ENCODE results near the gene DYNC1I1.

DYNC1I1 gene

GRCh38 chr7:95772771-95773581 lies 622 bp downstream of the DYNC1I1 start:
- H3K27me3 ChIP-seq (ENCODE audit: low read length) = no peaks in the 10 kb centered on the region
- H3K4me3 ChIP-seq (ENCODE audit: insufficient read depth, low read length, poor library complexity, severe bottlenecking) = no peak overlapping the region
- no peaks in the 10 kb centered on the region for H3K9me2 ChIP-seq (replicated peaks; ENCODE audit: insufficient read depth, low read length)
- no peaks in the 10 kb centered on the region for H4K20me1 ChIP-seq (ENCODE audit: low read depth, low read length)
- H3F3A ChIP-seq (ENCODE audit: insufficient read depth) = no peaks in the 10 kb centered on the region
- H3K4me2 ChIP-seq (ENCODE audit: low read depth, low read length, poor library complexity, severe bottlenecking) = no peak overlapping the region
- no peaks in the 10 kb centered on the region for H3K36me3 ChIP-seq (ENCODE audit: low read length)
- H3K9me3 ChIP-seq (ENCODE audit: insufficient read depth, low read length) = no peaks in the 10 kb centered on the region
- H3K9ac ChIP-seq (ENCODE audit: low read length) = no peak overlapping the region
- H3K27ac ChIP-seq (ENCODE audit: low read depth, low read length) = no peak overlapping the region
- no peak for TF ChIP-seq CTCF (IDR thresholded peaks at IDR 0.05; ENCODE audit: insufficient read depth, low read length, poor library complexity, severe bottlenecking)
- TF ChIP-seq EZH2phosphoT487 (conservative IDR thresholded peaks at IDR 0.05; ENCODE audit: low read length) = no peak
- H2AFZ ChIP-seq (ENCODE audit: low read depth, low read length, severe bottlenecking) = no peak overlapping the region
- no peaks in the 10 kb centered on the region for H3K79me2 ChIP-seq (ENCODE audit: insufficient read depth, low read length)

GRCh38 chr7:95776561-95777185 lies 4.3 kb downstream of the DYNC1I1 start:
- H3K4me3 ChIP-seq (ENCODE audit: insufficient read depth, low read length, poor library complexity, severe bottlenecking) = no peak overlapping the region
- no peaks in the 10 kb centered on the region for H3F3A ChIP-seq (ENCODE audit: insufficient read depth)
- no peaks in the 10 kb centered on the region for H4K20me1 ChIP-seq (ENCODE audit: low read depth, low read length)
- no peaks in the 10 kb centered on the region for H3K9me2 ChIP-seq (replicated peaks; ENCODE audit: insufficient read depth, low read length)
- no peaks in the 10 kb centered on the region for H3K79me2 ChIP-seq (ENCODE audit: insufficient read depth, low read length)
- no peak overlapping the region for H3K4me2 ChIP-seq (ENCODE audit: low read depth, low read length, poor library complexity, severe bottlenecking)
- H3K27ac ChIP-seq (ENCODE audit: low read depth, low read length) = no peak overlapping the region
- no peaks in the 10 kb centered on the region for H3K27me3 ChIP-seq (ENCODE audit: low read length)
- no peak overlapping the region for H3K9ac ChIP-seq (ENCODE audit: low read length)
- H2AFZ ChIP-seq (ENCODE audit: low read depth, low read length, severe bottlenecking) = no peak overlapping the region
- no peaks in the 10 kb centered on the region for H3K36me3 ChIP-seq (ENCODE audit: low read length)
- no peaks in the 10 kb centered on the region for H3K9me3 ChIP-seq (ENCODE audit: insufficient read depth, low read length)
- TF ChIP-seq CTCF (IDR thresholded peaks at IDR 0.05; ENCODE audit: insufficient read depth, low read length, poor library complexity, severe bottlenecking) (no peak), EZH2phosphoT487 (conservative IDR thresholded peaks at IDR 0.05; ENCODE audit: low read length) (no peak)

GRCh38 chr7:95777269-95777668 lies 4.9 kb downstream of the DYNC1I1 start:
- Histone ChIP-seq H3K4me3 (ENCODE audit: insufficient read depth, low read length, poor library complexity, severe bottlenecking) (no peak overlapping the region), H3K9ac (ENCODE audit: low read length) (no peak overlapping the region), H3K36me3 (ENCODE audit: low read length) (no peaks in the 10 kb centered on the region), H3K4me2 (ENCODE audit: low read depth, low read length, poor library complexity, severe bottlenecking) (no peak overlapping the region), H3K79me2 (ENCODE audit: insufficient read depth, low read length) (no peaks in the 10 kb centered on the region), H3K27ac (ENCODE audit: low read depth, low read length) (no peak overlapping the region), H3K9me3 (ENCODE audit: insufficient read depth, low read length) (no peaks in the 10 kb centered on the region), H3F3A (ENCODE audit: insufficient read depth) (no peaks in the 10 kb centered on the region), H3K9me2 (replicated peaks; ENCODE audit: insufficient read depth, low read length) (no peaks in the 10 kb centered on the region), H3K27me3 (ENCODE audit: low read length) (no peaks in the 10 kb centered on the region), H4K20me1 (ENCODE audit: low read depth, low read length) (no peaks in the 10 kb centered on the region), H2AFZ (ENCODE audit: low read depth, low read length, severe bottlenecking) (no peak overlapping the region)
- TF ChIP-seq EZH2phosphoT487 (conservative IDR thresholded peaks at IDR 0.05; ENCODE audit: low read length) (no peak), CTCF (IDR thresholded peaks at IDR 0.05; ENCODE audit: insufficient read depth, low read length, poor library complexity, severe bottlenecking) (no peak)
